PC-3 (cell line): ENCODE measurements around the gene RALGAPA1.
"Not testable (repeated sequence)": the region's sequence is repeated elsewhere in the genome, so short reads cannot be mapped to it uniquely, and the experiment has no call there.

ENCODE experiments used
- EZH2 ChIP-seq: fragments of 300-600 bp; sonication (generic); IDR thresholded peaks from one replicate; pipeline ENCODE4 v1.6.1; 2017; ENCODE audit warnings: antibody characterized with exemption, mild to moderate bottlenecking, low read length; ENCODE audit not compliant: unreplicated experiment
- TF ChIP-seq, protein P1 (sequence below): fragments of 300-600 bp; sonication (generic); conservative IDR thresholded peaks from 2 replicates; pipeline ENCODE4 v1.5.1; 2017; ENCODE audit warnings: antibody characterized with exemption, low read depth, mild to moderate bottlenecking, low read length

DNA sequence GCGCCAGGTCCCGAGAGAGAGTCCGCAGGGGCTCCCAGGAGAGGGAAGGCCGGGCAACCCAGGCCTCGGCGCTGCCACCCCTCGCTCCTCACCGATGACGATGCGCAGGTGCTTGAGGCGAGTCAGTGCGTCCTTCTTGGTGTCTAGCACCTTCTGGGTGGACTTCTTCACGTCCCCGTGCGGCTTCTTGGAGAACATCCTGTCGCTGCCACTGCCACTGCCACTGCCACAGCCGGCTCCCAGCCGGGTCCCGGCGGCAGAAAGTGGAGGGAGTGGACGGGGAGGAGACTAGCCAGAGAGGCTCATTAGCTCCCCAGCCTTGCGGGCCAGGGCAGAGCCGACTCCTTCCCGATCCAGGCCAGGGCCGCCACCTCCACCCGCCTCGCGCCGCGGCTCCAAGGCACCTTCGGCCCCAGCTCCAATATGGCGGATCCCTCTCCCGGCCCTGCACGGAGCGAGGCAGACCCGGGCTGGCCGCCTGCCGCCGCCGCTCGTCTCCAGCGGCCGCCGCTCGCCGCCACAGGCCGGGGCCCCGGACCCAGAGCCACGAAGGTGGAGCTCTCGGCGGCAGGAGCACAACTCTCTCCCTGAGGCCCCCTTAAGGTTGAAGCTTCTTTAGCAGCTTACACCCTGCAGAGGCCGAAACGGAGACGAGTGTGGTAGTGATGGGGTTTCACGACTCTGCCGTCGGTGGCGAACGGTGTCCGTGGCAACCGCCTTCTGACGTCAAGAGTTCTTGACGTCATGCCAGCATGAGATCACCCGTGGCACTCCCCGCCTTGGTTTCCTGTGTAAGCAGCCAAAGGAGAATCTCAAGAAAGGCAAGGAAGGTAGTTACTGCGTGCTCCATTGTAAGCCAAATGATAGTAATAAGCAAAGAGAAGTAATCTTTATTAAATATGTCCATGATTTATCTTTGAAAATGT is at the start of gene RALGAPA1:
- TF ChIP-seq, protein P1, sequence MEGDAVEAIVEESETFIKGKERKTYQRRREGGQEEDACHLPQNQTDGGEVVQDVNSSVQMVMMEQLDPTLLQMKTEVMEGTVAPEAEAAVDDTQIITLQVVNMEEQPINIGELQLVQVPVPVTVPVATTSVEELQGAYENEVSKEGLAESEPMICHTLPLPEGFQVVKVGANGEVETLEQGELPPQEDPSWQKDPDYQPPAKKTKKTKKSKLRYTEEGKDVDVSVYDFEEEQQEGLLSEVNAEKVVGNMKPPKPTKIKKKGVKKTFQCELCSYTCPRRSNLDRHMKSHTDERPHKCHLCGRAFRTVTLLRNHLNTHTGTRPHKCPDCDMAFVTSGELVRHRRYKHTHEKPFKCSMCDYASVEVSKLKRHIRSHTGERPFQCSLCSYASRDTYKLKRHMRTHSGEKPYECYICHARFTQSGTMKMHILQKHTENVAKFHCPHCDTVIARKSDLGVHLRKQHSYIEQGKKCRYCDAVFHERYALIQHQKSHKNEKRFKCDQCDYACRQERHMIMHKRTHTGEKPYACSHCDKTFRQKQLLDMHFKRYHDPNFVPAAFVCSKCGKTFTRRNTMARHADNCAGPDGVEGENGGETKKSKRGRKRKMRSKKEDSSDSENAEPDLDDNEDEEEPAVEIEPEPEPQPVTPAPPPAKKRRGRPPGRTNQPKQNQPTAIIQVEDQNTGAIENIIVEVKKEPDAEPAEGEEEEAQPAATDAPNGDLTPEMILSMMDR, result peak; percentile 30; the same call in 1 of the 2 replicates
- TF ChIP-seq EZH2, result not testable (repeated sequence)
